Lung (tissue), 12 donors: Measurements from ENCODE around the gene SPATA24. TPM values are rescaled to one million over a fixed set of nuclear protein-coding genes. Genes with fewer than 3 reads are reported as not detected.
A peak's percentile ranks its signal among the peaks of the same experiment; 100 is the strongest.

Experiments used
- ATAC-seq: fragments of 200-7000 bp; cut with Tn5 transposase; one replicate; pipeline ENCODE4 v1.9.1; 2020; ENCODE audit warnings: moderate number of reproducible peaks; ENCODE audit not compliant: insufficient read depth, low FRiP score
- DNase-seq, 3 donors: peaks; one replicate each; pipeline ENCODE4 v3.0.0-alpha.2; 2013 to 2017
- H3K27ac ChIP-seq, 2 donors: one replicate each; pipeline ENCODE4 v1.5.1; 2013; ENCODE audit warnings: mild to moderate bottlenecking in 2 of 2, moderate library complexity in 2 of 2, control low read depth in 1 of 2, inconsistent platforms in 1 of 2, low read depth in 1 of 2, low read length in 1 of 2
- H3K27me3 ChIP-seq, 3 donors: one replicate each; pipeline ENCODE4 v1.5.1; 2013; ENCODE audit warnings: low read length in 2 of 3; ENCODE audit not compliant: control insufficient read depth in 3 of 3, insufficient read depth in 3 of 3
- H3K36me3 ChIP-seq, 4 donors: one replicate each; pipeline ENCODE4 v1.5.1; 2013; ENCODE audit warnings: low read length in 4 of 4, mild to moderate bottlenecking in 1 of 4, moderate library complexity in 1 of 4; ENCODE audit not compliant: control insufficient read depth in 4 of 4, insufficient read depth in 4 of 4
- H3K4me1 ChIP-seq, 5 donors: one replicate each; pipeline ENCODE4 v1.5.1; 2013; ENCODE audit warnings: low read length in 5 of 5, mild to moderate bottlenecking in 2 of 5, moderate library complexity in 1 of 5; ENCODE audit not compliant: control insufficient read depth in 5 of 5, insufficient read depth in 5 of 5
- H3K4me3 ChIP-seq: one replicate; pipeline ENCODE4 v1.5.1; 2013; ENCODE audit warnings: mild to moderate bottlenecking, control low read depth, moderate library complexity
- H3K9ac ChIP-seq, 2 donors: one replicate each; pipeline ENCODE4 v1.5.1; 2013; ENCODE audit warnings: low read length in 2 of 2, control low read depth in 1 of 2; ENCODE audit not compliant: insufficient read depth in 1 of 2
- H3K9me3 ChIP-seq, 4 donors: one replicate each; pipeline ENCODE4 v1.5.1; 2013; ENCODE audit warnings: low read length in 3 of 4, mild to moderate bottlenecking in 1 of 4, moderate library complexity in 1 of 4; ENCODE audit not compliant: control insufficient read depth in 4 of 4, insufficient read depth in 3 of 4
- WGBS, 2 donors: extraction: QIAGEN DNeasy Blood & Tissue Kit; methylation state at CpG; one replicate each; pipeline ENCODE4 v1.1.7; 2013; 5-methylcytosine and 5-hydroxymethylcytosine counted together
- polyA plus RNA-seq, 2 donors: library from polyadenylated mRNA; stranded (reverse); fragments of 200-250 nt; gene quantifications; one replicate each; pipeline ENCODE4 v1.2.1, GENCODE V29; 2013
- total RNA-seq, 2 donors: library from RNA; depleted of rRNA in 1 of 2; stranded (reverse); fragments of >200 nt in 1 of 2; gene quantifications; one replicate each; pipeline ENCODE4 v1.2.1, GENCODE V29; 2014 to 2021
- TF ChIP-seq, protein P1 (sequence below): IDR thresholded peaks from 2 replicates; pipeline ENCODE4 v1.5.1; 2012; ENCODE audit warnings: mild to moderate bottlenecking; ENCODE audit errors: control extremely low read depth, extremely low read depth
- donor health status: control.
- donor health status: control.
- donor health status: Bipolar disorder and iron deficiency.
- donor health status: healthy.
- donor health status: DM: yes; HTN: yes; CAD: no.

Gene SPATA24
- total and polyA plus RNA-seq, 4 donors = 4.2 to 11.1 (median 6.2) TPM

GRCh38 chr5:139417214-139417613, 13.3 kb upstream of the SPATA24 start:
- peak overlapping the region in 1 of 2 donors; percentile 90 for H3K27ac ChIP-seq
- 37 to 41% methylated on average over 3 to 4 of the region's 4 CpGs for WGBS, 2 donors
- H3K4me1 ChIP-seq = peaks cover 0 to 11% (median 3%) of the 10 kb centered on the region in 5 donors
- no peaks in the 10 kb centered on the region for H3K27me3 ChIP-seq
- ATAC-seq (peak; percentile 35), DNase-seq (peak in 2 of 3 donors; percentile 44 to 72)
- H3K36me3 ChIP-seq = peaks cover 3 to 42% (median 13%) of the 10 kb centered on the region in 4 donors
- H3K9me3 ChIP-seq = no peaks in the 10 kb centered on the region
- H3K4me3 ChIP-seq = no peak overlapping the region
- H3K9ac ChIP-seq = no peak overlapping the region
- TF ChIP-seq, protein P1, sequence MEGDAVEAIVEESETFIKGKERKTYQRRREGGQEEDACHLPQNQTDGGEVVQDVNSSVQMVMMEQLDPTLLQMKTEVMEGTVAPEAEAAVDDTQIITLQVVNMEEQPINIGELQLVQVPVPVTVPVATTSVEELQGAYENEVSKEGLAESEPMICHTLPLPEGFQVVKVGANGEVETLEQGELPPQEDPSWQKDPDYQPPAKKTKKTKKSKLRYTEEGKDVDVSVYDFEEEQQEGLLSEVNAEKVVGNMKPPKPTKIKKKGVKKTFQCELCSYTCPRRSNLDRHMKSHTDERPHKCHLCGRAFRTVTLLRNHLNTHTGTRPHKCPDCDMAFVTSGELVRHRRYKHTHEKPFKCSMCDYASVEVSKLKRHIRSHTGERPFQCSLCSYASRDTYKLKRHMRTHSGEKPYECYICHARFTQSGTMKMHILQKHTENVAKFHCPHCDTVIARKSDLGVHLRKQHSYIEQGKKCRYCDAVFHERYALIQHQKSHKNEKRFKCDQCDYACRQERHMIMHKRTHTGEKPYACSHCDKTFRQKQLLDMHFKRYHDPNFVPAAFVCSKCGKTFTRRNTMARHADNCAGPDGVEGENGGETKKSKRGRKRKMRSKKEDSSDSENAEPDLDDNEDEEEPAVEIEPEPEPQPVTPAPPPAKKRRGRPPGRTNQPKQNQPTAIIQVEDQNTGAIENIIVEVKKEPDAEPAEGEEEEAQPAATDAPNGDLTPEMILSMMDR = no peak

GRCh38 chr5:139416651-139417050, 12.8 kb upstream of the SPATA24 start:
- Histone ChIP-seq H3K27ac (peak overlapping the region in 1 of 2 donors; percentile 46), H3K4me3 (no peak overlapping the region), H3K9ac (no peak overlapping the region), H3K27me3 (no peaks in the 10 kb centered on the region), H3K4me1 (peaks cover 0 to 11% (median 3%) of the 10 kb centered on the region in 5 donors), H3K9me3 (no peaks in the 10 kb centered on the region), H3K36me3 (peaks cover 3 to 41% (median 13%) of the 10 kb centered on the region in 4 donors)
- WGBS, 2 donors = 76 to 92% methylated on average over 9 of the region's 9 CpGs
- DNase-seq = no peak
- no peak for ATAC-seq
- TF ChIP-seq, protein P1 = no peak

DNA sequence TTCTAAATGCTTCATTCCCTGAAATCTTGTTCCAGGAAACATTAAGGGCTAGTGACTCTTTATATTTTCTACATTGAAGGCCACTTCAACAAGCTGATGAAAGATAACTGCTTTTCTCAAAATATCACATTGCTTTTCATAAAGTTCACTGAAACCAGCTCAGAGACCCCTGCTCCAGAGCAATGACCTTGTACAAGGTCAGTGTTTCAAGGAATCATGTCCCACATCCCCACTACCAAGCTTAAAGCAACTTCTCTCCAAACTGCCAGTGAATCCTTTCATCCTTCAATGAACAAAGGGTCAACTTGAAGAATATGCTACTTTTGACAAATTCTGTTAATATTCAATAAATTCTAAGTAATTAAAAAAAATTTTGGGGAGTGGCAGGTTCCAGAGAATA, 12.0 kb upstream of the SPATA24 start:
- H3K27me3 ChIP-seq = no peaks in the 10 kb centered on the region
- H3K9me3 ChIP-seq = no peaks in the 10 kb centered on the region
- peaks cover 3 to 34% (median 15%) of the 10 kb centered on the region in 4 donors for H3K36me3 ChIP-seq
- ATAC-seq (no peak), DNase-seq (no peak)
- TF ChIP-seq, protein P1 = no peak
- H3K4me3 ChIP-seq = no peak overlapping the region
- peak overlapping the region in 1 of 2 donors; percentile 46 for H3K27ac ChIP-seq
- H3K9ac ChIP-seq = no peak overlapping the region
- peaks cover 0 to 11% (median 3%) of the 10 kb centered on the region in 5 donors for H3K4me1 ChIP-seq
